ENCODE results near the gene TFPI.

Gene TFPI

GRCh38 chr2:187509667-187510417 lies 44.4 kb downstream of the TFPI start:
- Histone ChIP-seq H3K4me3 (ENCODE audit: low read depth, low read length) (no peak overlapping the region), H3K36me3 (no peaks in the 10 kb centered on the region), H3K9me3 (ENCODE audit: severe bottlenecking) (no peaks in the 10 kb centered on the region), H3K27ac (no peak overlapping the region), H3K27me3 (ENCODE audit: insufficient read depth, low read depth, severe bottlenecking) (no peaks in the 10 kb centered on the region)
- TF ChIP-seq, protein P1, sequence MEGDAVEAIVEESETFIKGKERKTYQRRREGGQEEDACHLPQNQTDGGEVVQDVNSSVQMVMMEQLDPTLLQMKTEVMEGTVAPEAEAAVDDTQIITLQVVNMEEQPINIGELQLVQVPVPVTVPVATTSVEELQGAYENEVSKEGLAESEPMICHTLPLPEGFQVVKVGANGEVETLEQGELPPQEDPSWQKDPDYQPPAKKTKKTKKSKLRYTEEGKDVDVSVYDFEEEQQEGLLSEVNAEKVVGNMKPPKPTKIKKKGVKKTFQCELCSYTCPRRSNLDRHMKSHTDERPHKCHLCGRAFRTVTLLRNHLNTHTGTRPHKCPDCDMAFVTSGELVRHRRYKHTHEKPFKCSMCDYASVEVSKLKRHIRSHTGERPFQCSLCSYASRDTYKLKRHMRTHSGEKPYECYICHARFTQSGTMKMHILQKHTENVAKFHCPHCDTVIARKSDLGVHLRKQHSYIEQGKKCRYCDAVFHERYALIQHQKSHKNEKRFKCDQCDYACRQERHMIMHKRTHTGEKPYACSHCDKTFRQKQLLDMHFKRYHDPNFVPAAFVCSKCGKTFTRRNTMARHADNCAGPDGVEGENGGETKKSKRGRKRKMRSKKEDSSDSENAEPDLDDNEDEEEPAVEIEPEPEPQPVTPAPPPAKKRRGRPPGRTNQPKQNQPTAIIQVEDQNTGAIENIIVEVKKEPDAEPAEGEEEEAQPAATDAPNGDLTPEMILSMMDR (IDR thresholded peaks at IDR 0.05; ENCODE audit: low read depth, low read length): no peak
- DNase-seq: no peak

DNA sequence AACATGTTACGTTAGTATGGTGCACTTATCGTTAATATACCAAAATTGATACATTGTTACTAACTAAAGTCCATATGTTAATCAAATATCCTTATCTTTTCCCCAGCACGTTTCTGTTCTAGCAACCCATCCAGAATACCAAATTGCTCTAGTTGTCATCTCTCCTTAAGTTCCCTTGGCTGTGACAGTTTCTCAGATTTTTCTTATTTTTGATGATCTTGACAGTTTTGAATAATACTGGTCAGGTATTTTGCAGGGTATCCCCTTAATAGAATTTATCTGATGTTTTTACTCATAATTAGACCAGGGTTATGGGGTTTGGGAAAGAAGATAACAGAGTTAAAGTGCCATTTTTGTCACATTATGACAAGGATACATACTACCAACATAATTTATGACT lies 47.8 kb downstream of the TFPI start:
- TF ChIP-seq, protein P1 (IDR thresholded peaks at IDR 0.05; ENCODE audit: low read depth, low read length): no peak
- no peak overlapping the region for H3K27ac ChIP-seq
- H3K9me3 ChIP-seq (ENCODE audit: severe bottlenecking): no peaks in the 10 kb centered on the region
- H3K27me3 ChIP-seq (ENCODE audit: insufficient read depth, low read depth, severe bottlenecking): no peaks in the 10 kb centered on the region
- no peak overlapping the region for H3K4me3 ChIP-seq (ENCODE audit: low read depth, low read length)
- no peak for DNase-seq
- no peaks in the 10 kb centered on the region for H3K36me3 ChIP-seq

DNA sequence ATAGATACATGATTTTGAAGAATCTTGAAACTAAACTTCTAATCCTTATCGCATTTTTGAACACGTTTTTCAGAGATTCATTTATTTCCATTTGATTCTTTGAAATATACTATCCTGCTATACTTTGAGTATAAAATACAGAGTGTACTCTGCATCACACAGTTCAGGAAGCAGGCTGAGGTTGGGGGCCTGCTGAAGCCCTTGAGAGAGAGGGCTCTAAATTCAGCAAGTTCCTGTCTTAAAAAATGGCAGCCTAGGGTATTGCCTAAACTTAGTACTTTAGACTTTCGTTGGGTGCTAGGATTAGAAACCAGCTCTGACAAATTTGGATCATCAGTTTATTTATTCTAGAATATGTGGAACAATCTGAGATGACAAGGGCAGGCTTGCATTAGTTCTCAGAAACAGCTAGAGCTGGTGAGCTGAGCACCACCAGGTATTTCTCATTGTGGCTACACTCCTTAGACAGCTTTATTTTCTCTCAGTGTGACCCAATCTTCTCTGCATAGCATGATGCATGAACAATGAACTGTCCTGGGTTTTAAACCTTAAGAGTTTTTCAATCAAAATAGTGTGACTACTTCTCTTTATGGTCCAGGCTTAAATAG lies 49.1 kb downstream of the TFPI start:
- H3K4me3 ChIP-seq (ENCODE audit: low read depth, low read length): no peak overlapping the region
- no peak overlapping the region for H3K27ac ChIP-seq
- TF ChIP-seq, protein P1 (IDR thresholded peaks at IDR 0.05; ENCODE audit: low read depth, low read length): no peak
- no peaks in the 10 kb centered on the region for H3K9me3 ChIP-seq (ENCODE audit: severe bottlenecking)
- no peaks in the 10 kb centered on the region for H3K36me3 ChIP-seq
- DNase-seq: no peak
- no peaks in the 10 kb centered on the region for H3K27me3 ChIP-seq (ENCODE audit: insufficient read depth, low read depth, severe bottlenecking)

DNA sequence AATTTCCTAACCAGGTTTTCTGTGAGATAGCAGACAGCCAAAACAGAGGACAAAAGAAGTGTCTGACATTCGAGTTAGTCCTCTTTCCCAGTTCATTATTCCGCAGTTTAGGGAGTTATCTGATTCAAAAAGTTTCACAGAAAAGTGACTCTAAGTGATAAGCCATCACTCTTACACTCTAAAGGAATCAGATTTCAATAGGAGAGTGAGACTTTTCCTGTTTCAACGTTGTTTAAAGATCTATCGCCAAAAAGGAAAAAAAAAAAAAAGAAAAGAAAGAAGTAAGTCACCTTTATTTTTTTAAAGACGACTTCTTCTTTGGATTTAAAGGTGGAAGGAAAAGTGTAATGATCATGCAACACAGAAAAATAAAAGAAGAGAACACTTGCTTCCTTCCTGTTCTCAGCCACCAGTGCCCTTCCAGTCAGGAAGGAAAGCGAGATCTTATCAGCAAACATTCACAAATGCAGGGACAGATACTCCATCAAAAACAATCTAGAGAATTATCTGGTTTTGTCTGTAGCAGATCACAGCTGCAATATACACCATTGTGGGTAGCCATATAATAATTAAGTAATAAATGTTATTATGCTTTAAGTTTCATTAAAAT lies 49.8 kb downstream of the TFPI start:
- H3K36me3 ChIP-seq: no peaks in the 10 kb centered on the region
- no peak overlapping the region for H3K27ac ChIP-seq
- TF ChIP-seq, protein P1 (IDR thresholded peaks at IDR 0.05; ENCODE audit: low read depth, low read length): no peak
- H3K27me3 ChIP-seq (ENCODE audit: insufficient read depth, low read depth, severe bottlenecking): no peaks in the 10 kb centered on the region
- H3K9me3 ChIP-seq (ENCODE audit: severe bottlenecking): no peaks in the 10 kb centered on the region
- DNase-seq: no peak
- no peak overlapping the region for H3K4me3 ChIP-seq (ENCODE audit: low read depth, low read length)

DNA sequence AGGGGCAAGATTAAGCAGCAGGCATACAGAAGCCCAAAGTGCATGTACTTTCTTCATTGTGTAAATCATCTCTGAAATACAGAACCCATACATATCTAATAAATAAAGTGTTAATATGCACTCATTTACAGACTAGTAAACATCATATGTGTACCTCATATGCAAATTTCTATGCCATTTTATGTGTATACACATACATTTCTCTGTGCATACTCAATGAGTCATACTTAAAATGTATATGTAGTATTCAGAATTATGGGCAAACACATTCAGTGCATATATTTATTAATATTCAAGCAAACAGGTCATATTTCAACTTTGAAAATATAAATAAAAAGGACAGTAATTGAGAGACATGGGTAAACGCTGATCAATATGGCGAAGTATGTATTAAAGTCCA lies 50.5 kb downstream of the TFPI start:
- Histone ChIP-seq H3K4me3 (ENCODE audit: low read depth, low read length) (no peak overlapping the region), H3K9me3 (ENCODE audit: severe bottlenecking) (no peaks in the 10 kb centered on the region), H3K27me3 (ENCODE audit: insufficient read depth, low read depth, severe bottlenecking) (no peaks in the 10 kb centered on the region), H3K36me3 (no peaks in the 10 kb centered on the region), H3K27ac (no peak overlapping the region)
- TF ChIP-seq, protein P1 (IDR thresholded peaks at IDR 0.05; ENCODE audit: low read depth, low read length): no peak
- DNase-seq: no peak
